HG02884 (cell line): ENCODE results near the gene TGFB1.
"Not testable (repeated sequence)": the region's sequence is repeated elsewhere in the genome, so short reads cannot be mapped to it uniquely, and the experiment has no call there.

Experiments
- ATAC-seq: cut with Tn5 transposase; IDR thresholded peaks from one replicate; pipeline ENCODE4 v1.9.1; 2021; ENCODE audit warnings: mild to moderate bottlenecking, moderate library complexity; ENCODE audit not compliant: unreplicated experiment

Gene TGFB1

DNA sequence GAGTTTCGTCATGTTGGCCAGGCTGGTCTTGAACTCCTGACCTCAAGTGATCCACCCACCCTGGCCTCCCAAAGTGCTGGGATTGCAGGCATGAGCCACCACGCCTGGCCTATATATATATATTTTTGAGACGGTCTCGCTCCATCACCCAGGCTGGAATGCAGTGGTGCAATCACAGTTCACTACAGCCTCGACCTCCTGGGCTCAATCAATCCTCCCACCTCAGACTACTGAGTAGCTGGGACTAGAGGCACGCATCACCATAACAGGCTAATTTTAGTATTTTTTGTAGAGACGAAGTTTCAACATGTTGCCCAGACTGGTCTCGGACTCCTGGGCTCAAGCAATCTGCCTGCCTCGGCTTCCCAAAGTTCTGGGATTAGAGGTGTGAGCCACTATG is 6.8 kb downstream of the TGFB1 start:
- ATAC-seq = not testable (repeated sequence)

DNA sequence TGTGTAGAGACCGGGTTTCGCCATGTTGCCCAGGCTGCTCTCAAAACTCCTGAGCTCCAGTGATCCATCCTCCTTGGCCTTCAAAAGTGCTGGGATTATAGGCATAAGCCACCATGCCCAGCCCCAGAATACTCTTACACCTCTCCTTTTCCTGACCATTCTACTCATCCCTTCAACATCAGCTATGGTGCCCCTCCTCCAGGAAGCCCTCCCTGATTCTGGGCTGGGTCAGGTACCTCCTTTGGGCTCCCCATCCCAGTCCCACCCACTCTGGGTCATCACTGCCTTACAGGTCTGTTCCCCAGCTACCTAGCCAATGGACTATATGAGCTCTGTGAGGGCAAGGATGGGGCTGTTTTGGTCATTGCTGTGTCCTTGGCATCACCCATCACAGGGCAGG is 9.6 kb downstream of the TGFB1 start:
- ATAC-seq = no peak

DNA sequence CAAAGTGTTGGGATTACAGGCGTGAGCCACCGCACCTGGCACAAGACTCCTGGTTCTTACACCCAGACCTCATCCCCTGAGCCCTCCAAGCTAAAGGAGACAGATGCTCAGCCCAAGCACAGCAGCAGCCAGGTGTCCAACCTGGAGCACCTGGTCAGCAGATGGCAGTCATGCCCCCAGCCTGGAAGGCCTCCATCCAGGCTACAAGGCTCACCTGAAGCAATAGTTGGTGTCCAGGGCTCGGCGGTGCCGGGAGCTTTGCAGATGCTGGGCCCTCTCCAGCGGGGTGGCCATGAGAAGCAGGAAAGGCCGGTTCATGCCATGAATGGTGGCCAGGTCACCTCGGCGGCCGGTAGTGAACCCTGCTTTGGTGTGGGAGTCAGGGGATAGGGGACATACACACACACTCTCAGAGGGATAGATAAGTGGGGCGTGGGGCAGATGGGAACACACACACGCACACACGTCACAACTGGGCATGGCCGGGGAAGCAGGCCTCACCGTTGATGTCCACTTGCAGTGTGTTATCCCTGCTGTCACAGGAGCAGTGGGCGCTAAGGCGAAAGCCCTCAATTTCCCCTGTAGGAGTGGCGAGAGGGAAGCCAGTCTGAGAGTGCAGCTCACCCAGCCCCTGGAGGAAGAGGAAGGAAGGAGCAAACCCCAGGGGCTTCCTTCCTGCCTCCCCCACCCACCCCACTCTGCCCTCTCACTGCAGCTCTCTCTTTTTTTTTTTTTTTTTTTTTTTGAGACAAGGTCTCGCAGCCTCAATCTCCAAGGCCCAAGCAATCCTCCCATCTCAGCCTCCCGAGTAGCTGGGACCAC is 11.8 kb downstream of the TGFB1 start:
- ATAC-seq = no peak

DNA sequence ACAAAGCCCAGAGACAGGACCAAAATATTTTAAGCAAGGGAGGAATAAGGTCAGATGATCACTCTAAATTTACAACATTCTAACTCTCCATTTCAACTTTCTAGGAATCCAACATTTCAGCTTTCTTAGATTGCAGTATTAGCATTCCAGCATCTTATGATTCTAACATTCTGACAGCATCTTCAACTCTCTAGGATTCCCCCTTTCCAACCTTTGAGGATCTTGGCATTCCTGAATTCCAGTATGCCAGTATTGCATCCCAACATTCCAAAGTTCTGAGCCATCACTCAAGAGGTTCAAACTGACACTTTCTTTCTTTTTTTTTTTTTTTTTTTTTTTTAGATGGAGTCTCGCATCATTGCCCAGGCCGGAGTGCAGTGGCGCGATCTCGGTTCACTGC is 13.8 kb downstream of the TGFB1 start:
- no peak for ATAC-seq

DNA sequence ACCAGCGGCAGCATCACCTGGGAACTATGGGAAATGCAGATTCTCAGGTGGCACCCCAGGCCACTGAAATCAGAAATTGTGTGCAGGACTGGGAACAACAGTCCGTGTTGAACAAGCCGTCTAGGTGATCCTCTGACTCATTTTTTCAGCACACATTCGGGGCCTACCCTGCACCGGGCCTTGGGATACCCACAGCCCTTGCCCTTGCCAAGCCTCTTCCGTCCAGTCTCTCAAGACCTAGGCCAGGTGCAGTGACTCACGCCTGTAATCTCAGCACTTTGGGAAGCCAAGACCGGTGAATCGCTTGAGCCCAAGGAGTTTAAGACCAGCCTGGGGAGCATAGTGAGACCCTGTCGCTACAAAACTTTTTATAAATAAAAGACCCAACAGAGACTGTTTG is 18.3 kb downstream of the TGFB1 start:
- ATAC-seq = no peak

DNA sequence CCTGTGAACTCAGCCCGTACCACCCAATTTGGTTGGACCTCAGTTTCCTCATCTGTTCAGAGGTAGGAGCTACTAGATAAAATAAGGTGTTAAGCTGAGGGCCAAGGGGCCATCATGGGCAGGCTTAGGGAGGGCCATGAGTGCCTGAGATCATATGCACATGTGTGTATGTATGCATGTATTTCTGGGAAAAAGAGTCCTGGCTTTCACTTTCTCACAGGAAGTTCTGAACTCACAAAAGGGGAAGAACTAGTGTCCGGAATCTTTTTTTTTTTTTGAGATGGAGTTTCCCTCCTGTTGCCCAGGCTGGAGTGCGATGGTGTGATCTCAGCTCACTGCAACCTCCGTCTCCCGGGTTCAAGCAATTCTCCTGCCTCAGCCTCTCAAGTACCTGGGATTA is 18.9 kb downstream of the TGFB1 start:
- no peak for ATAC-seq

DNA sequence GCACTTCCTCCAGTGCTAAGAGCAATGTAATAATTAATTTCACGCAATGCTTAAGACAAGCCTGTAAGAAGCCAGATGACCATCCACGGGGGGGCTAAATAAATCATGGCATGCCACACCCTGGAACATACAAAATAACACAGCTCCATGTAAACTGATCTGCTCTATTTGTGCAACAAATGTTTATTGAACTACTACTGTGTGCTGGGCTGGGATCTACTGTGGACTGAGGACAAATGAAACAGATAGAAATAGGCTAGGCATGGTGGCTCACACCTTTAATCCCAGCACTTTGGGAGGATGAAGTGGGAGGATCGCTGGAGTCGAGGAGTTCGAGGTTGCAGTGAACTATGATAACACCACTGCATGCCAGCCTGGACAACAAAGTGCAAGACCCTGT is 21.3 kb downstream of the TGFB1 start:
- ATAC-seq = no peak

DNA sequence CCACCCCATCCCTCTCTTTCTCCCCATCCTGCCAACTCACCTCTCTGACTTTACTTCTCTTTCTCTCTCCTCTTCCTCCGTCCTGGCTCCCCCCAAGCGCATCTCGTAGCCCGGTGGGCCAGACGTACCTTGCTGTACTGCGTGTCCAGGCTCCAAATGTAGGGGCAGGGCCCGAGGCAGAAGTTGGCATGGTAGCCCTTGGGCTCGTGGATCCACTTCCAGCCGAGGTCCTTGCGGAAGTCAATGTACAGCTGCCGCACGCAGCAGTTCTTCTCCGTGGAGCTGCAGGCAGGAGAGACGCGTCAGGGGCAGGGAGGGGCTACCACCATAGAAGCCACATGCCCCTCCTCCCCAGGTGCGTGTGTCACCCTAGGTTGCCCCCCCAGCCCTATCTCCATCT is 21.7 kb downstream of the TGFB1 start:
- no peak for ATAC-seq

DNA sequence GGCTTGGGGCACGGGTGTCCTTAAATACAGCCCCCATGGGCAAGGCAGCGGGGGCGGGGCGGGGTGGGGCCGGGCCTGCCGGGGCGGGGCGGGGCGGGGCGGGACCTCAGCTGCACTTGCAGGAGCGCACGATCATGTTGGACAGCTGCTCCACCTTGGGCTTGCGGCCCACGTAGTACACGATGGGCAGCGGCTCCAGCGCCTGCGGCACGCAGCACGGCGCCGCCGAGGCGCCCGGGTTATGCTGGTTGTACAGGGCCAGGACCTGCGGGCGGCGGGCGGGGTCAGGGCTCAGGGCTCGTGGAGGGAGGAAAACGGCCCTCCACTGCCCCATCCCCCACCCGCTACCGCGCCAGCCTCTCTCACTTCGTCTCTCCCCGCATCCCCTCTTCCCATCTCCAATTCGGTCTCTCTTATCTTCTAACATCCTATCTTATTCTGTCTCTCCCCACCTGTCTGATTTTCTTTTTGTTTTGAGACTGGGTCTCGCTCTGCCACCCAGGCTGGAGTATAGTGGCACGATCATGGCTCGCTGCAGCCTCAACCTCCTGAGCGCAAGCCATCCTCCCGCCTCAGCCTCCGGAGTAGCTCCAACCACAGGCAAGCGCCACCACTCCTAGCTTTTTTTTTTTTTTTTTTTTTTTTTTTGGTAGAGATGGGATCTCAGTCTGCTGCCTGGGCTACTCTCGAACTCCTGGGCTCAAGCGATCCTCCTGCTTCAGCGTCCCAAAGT is 22.6 kb downstream of the TGFB1 start:
- no peak for ATAC-seq

DNA sequence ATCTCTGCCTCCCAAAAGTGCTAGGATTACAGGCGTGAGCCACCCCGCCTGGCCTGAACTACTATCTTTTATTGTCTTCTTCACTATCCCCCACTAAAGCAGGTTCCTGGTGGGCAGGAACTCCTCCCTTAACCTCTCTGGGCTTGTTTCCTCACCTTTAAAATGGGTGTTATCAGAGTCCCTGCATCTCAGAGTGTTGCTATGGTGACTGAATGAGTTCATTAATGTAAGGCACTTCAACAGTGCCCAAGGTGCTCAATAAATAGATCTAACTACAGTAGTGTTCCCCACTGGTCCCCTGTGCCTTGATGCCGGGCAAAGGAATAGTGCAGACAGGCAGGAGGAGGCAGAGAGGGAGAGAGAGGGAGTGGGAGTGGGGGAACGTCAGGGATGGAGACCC is 23.2 kb downstream of the TGFB1 start:
- no peak for ATAC-seq

DNA sequence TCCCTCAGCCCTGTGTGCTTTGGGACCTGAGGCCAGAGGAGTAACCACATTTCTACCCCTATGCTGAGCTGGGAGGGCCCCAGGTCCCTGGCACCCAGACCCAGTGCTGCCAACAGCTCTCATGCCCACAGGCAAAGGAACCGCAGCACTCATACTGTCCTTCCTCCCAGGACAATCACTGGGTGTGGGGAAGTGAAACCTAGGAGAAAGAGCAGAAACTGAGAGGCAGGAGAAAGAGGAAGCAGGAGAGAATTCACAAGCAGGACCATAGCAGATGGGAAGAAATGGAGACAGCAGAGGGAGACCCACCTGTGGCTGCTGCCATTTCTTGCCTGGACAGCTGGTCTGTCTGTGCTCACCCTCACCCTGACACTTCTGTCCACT is 24.9 kb downstream of the TGFB1 start:
- no peak for ATAC-seq

DNA sequence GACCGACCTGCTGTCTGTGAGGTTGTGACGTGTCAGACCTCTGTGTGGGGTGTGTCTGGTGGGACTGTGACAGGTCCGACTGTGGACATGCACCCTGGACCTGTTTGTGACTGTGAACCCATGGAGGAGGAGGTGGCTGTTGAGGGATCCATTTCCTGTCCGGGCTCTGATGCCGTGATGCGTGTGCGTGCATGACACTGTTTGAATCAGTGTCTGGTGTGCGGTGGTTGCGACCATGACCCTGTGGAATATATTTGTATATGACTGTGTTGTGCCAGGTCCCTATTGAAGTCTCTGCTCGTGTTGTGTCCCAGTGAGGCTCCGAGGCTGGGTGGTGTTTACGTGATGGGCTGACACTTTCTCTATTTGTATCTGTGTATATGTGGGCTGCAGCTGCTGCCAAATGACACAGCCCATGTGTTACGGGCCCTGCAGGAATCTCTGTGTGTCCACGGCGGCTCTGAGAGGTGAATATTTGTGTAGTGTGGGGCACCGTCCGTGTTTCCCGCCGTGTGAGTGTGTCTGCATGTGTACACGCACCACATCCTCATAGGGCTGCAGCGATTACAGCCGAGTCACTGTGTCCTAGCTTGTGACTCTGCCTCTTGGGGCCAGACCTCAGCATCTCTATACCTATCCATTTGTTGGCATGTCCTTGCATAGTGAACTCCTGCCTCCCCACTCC is 25.4 kb downstream of the TGFB1 start:
- ATAC-seq = no peak

DNA sequence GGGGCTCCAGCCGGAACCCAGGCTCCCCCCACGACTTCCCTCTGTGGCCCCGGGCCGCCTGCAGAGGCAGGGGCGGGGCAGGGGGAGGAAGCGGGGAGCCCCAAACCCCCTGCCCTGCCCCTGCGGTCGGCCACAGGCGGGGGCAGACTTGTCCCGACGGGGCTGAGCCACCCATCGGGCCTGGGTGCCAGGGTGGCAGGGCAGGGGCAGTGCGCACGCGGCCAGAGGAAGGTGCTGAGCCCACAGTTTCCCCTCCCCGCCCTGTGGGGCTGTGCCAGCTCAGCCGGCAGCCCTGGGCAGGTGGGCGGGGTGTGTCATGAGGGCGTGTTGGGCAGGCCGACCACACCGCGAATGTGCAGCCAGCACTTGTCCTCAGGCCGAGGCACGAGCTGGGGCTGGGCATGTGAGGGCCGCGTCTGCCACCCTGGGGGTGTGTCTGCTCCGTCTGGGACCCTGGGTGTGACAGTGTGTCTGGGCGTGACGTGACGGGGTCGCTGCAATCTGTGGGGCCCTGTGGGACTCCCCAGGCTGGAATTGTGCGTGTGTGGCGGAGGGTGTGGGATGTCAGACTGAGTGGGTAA is 26.1 kb downstream of the TGFB1 start:
- ATAC-seq = no peak

DNA sequence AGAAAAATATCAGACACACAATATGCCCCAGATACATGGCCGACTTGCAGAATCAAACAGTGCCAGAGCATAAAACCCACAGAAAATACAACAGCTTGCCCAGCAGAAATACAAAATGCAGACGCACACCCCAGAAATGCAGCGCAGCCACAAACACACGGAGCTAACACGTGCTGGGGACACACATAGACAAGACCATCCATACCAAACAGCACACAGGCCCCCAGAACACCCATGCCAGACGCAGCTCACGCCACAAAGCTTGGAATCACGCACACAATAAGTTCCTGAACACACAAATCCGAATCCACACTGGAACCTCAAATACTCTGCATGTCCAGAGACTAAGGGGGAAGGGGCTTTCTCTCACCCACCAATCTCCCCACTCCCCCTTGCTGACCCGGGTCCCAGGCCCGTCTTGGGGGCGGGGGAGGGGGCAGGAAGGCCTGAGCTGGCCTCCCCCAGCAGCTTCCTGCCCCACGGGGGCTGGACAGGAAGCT is 26.6 kb downstream of the TGFB1 start:
- no peak for ATAC-seq

DNA sequence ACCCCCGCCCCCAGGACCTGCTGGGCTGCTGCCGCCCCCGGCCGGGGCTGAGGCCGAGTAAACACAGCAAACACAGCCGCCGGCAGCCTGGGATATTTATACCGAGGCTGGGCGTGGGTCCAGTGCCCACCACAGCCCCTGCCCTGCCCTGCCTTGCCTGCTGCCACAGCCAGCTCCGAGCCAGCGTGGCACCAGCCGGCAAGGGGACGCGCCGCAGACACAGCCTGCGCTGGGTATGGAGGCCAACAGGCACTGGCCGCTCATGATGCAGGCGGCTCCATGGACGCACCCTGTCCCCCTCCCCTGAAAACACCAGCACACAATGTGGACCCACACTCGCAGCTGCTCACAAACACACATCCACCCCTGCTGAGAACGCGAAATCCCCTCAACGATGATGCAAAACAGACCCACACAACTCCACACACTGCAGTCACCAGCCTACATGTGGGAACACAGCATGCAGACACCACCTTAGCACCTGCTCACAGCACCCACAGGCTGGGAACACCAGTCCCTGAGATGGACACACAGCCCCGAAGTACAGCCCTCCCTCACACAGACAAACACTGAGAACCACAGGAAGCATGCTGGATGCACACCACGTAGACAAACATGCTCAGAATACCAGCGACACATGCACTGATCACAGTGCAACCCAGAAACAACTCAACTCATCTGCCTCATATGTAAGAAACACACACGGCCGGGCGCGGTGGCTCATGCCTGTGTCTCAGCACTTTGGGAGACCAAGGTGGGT is 27.6 kb downstream of the TGFB1 start:
- ATAC-seq = no peak

DNA sequence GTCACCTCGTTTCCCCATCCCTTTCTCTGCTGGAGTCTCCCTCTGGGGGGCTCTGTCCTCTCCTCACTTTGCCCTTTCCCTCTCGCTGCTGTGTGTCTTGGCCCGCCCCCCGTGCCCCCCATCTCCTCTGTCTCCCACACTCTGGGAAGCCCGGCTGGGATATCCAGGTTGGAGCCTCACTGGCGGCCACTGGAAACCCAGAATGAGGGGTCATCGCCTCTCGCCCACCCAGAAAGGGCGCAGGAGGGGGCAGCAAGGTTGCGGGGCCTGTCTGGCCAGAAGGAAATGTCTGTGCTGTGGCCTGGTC is 28.1 kb downstream of the TGFB1 start:
- ATAC-seq = no peak

DNA sequence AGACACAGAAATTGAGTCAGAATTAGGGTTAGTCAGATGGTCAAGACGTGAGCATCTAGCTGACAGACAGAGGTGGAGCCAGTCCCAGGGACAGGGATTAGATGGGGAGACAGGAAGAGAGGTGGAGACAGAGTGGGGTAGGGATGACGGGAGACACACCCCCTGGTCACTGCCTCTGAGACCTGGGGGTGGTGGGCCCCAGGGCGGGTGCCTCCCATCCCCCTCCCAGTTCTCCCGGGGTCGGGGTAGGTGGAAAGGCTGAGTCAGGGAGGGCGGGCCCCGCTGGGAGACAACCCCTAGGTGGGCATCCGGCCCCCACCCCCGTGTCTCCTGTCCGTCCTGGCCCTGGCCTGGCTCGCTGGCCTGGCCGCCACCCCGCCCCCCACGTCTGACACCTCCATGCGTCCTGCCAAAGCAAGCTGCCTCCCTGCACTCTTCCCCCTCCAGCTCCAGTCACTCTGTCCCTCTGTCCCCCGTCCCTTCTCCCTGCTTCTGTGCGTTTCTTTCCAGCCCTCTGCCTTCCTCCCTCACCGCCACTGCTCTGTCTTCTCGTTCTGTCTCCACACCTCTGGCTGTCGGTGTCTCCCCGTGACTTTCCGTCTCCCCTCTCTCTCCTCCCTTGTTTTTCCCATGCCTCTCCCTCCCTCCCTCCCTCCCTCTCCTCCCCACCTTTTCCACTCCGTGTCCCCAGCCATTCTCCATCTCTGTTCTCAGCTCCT is 28.6 kb downstream of the TGFB1 start:
- no peak for ATAC-seq

DNA sequence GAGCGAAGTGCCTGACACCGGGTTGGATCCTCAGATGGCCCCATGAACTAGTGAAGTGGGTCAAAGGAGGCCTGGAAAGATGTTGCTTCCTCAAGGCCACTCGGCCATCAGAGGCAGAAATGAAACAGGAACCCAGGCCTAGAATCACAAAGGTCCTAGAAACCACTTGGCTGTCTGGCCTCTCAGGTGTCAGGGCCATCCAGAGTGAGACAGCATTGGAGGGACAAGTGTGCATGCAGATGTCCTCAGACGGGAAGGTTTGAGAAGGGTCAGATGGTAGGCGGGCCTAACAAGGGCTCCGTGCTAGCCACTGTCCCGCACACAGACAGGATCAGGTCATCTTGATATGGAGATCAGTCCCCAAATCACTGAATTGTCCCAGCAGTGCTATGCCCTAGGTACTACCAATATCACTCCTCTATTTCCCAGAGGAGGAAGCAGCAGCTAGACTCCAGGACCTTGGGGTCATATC is 29.5 kb downstream of the TGFB1 start:
- ATAC-seq = no peak

DNA sequence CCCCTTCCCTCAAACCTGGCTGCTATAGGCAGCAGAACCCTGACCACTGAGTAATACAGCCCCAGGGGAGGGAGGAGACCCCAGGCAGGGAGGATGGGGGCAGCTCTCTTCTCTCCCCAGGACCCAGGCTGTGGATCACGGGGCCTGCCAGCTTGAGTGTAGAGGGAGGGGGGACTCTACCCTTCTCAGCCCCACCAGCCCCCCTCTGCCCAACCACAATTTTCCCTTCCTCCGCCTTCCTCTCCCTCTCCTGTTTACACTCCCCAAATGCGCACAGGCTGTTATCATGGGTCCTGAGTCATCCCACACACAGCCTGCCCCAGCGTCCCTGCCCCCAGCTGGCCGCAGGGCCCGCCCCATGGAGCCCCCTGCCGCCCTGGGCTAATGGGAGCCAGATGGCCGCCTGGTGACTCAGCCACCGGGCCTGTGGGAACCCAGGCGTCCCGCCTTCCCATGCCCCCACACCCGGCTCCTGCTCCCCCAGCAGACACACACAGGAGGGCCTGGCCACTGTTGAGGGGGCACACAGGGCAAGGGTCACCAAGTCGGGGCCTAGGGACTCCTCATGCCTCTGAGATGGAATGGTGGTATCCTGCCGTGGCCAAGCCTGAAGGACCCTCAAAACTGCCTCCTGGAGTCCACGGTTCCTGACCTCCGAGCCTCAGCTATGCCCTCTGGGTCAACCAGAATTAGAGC is 30.1 kb downstream of the TGFB1 start:
- no peak for ATAC-seq
